CMK (cell line): ENCODE results near the gene MRPL12.
A peak's percentile ranks its signal among the peaks of the same experiment; 100 is the strongest.
"Not testable (repeated sequence)": the region's sequence is repeated elsewhere in the genome, so short reads cannot be mapped to it uniquely, and the experiment has no call there.

ENCODE experiments used
- DNase-seq: peaks from one replicate; pipeline ENCODE4 v3.0.0-alpha.2; 2010; ENCODE audit warnings: low read depth

Gene MRPL12

GRCh38 chr17:81702934-81703746 is at the start of gene MRPL12:
MRPL12 (plus strand) TSS chr17:81703367; CDS start chr17:81703502, 135 bp downstream.
- peak; percentile 87 for DNase-seq

GRCh38 chr17:81655378-81656117 is 47.6 kb upstream of the MRPL12 start:
- no peak for DNase-seq

GRCh38 chr17:81656118-81656743 is 46.9 kb upstream of the MRPL12 start, which contains the start of gene PDE6G:
PDE6G (minus strand) TSS chr17:81656542; CDS start chr17:81653305, 3,237 bp downstream.
- DNase-seq: no peak

GRCh38 chr17:81656835-81657234 is 46.3 kb upstream of the MRPL12 start:
- DNase-seq: no peak

GRCh38 chr17:81659038-81659437 is 44.1 kb upstream of the MRPL12 start:
- no peak for DNase-seq

GRCh38 chr17:81660441-81660840 is 42.7 kb upstream of the MRPL12 start:
- no peak for DNase-seq

GRCh38 chr17:81662002-81662401 is 41.2 kb upstream of the MRPL12 start:
- DNase-seq: no peak

- DNase-seq: no peak
These were observed 39.1 kb upstream of the MRPL12 start for GRCh38 chr17:81664051-81664470.

GRCh38 chr17:81665205-81666091 is 37.7 kb upstream of the MRPL12 start:
- DNase-seq: no peak

- no peak for DNase-seq
These were observed 37.1 kb upstream of the MRPL12 start for GRCh38 chr17:81666092-81666341.

GRCh38 chr17:81666342-81667191 is 36.6 kb upstream of the MRPL12 start, which contains the start of the genes CCDC137 and OXLD1:
CCDC137 (plus strand) TSS chr17:81666737; CDS start chr17:81666767, 30 bp downstream.
OXLD1 (minus strand) TSS chr17:81666605; CDS start chr17:81666577, 28 bp downstream.
- peak; percentile 96 for DNase-seq

GRCh38 chr17:81667754-81668153 is 35.4 kb upstream of the MRPL12 start:
- no peak for DNase-seq

GRCh38 chr17:81672504-81672903 is 30.7 kb upstream of the MRPL12 start:
- no peak for DNase-seq

- DNase-seq: no peak
These were observed 30.2 kb upstream of the MRPL12 start for GRCh38 chr17:81672954-81673353.

- DNase-seq: no peak
These were observed 29.5 kb upstream of the MRPL12 start for GRCh38 chr17:81673561-81674258.

- not testable (repeated sequence) for DNase-seq
These were observed 27.5 kb upstream of the MRPL12 start for GRCh38 chr17:81675515-81676221.

- DNase-seq: no peak
These were observed 26.3 kb upstream of the MRPL12 start for GRCh38 chr17:81676906-81677305.

- no peak for DNase-seq
These were observed 23.0 kb upstream of the MRPL12 start for GRCh38 chr17:81680150-81680549.

GRCh38 chr17:81681672-81682071 is 21.5 kb upstream of the MRPL12 start:
- no peak for DNase-seq
